Activated CD4-positive, alpha-beta T cell treated with anti-CD3 and anti-CD28 coated beads, Interleukin-10, Interleukin-2, amounts not matched to agents 100 ng/mL and 50 ng/mL, durations not matched to agents 16 hours and 8 hours (primary cell): ENCODE measurements around the gene GAB3.
"Not testable (repeated sequence)": the region's sequence is repeated elsewhere in the genome, so short reads cannot be mapped to it uniquely, and the experiment has no call there.

Source experiments
- DNase-seq: peaks from one replicate; pipeline ENCODE4 v3.0.0-alpha.2; 2020

GAB3 gene

GRCh38 chrX:154719132-154719675 is 31.7 kb downstream of the GAB3 start:
- peak; percentile 84 for DNase-seq

- DNase-seq = no peak
Measured at GRCh38 chrX:154718616-154719015, 32.3 kb downstream of the GAB3 start.

- peak; percentile 46 for DNase-seq
Measured at GRCh38 chrX:154717824-154718223, 33.1 kb downstream of the GAB3 start.

- DNase-seq = no peak
Measured at GRCh38 chrX:154715825-154716224, 35.1 kb downstream of the GAB3 start.

GRCh38 chrX:154714925-154715324 is 36.0 kb downstream of the GAB3 start:
- DNase-seq = peak; percentile 75

GRCh38 chrX:154712781-154713740 is 37.8 kb downstream of the GAB3 start:
- DNase-seq = peak; percentile 87

GRCh38 chrX:154711264-154711663 is 39.6 kb downstream of the GAB3 start:
- no peak for DNase-seq

GRCh38 chrX:154710309-154710708 is 40.6 kb downstream of the GAB3 start:
- DNase-seq = no peak

- DNase-seq = no peak
Measured at GRCh38 chrX:154698630-154699248, 52.1 kb downstream of the GAB3 start.

GRCh38 chrX:154696676-154697045 is 54.2 kb downstream of the GAB3 start:
- DNase-seq = no peak

GRCh38 chrX:154695911-154696675 is 54.8 kb downstream of the GAB3 start:
- peak; percentile 50 for DNase-seq

- DNase-seq = no peak
Measured at GRCh38 chrX:154693394-154693793, 57.5 kb downstream of the GAB3 start.

- not testable (repeated sequence) for DNase-seq
Measured at GRCh38 chrX:154690438-154690837, 60.4 kb downstream of the GAB3 start.

GRCh38 chrX:154672084-154672483 is 78.8 kb downstream of the GAB3 start:
- not testable (repeated sequence) for DNase-seq

GRCh38 chrX:154670848-154671247 is 80.0 kb downstream of the GAB3 start:
- not testable (repeated sequence) for DNase-seq

- no peak for DNase-seq
Measured at GRCh38 chrX:154661899-154662298, 89.0 kb downstream of the GAB3 start.

- DNase-seq = no peak
Measured at GRCh38 chrX:154661170-154661569, 89.7 kb downstream of the GAB3 start.

GRCh38 chrX:154660541-154660940 is 90.3 kb downstream of the GAB3 start:
- DNase-seq = peak; percentile 4

- no peak for DNase-seq
Measured at GRCh38 chrX:154658957-154659356, 91.9 kb downstream of the GAB3 start.

- no peak for DNase-seq
Measured at GRCh38 chrX:154658187-154658586, 92.7 kb downstream of the GAB3 start.

- no peak for DNase-seq
Measured at GRCh38 chrX:154657226-154657805, 93.6 kb downstream of the GAB3 start.

GRCh38 chrX:154655786-154656185 is 95.1 kb downstream of the GAB3 start:
- DNase-seq = no peak

GRCh38 chrX:154655346-154655745 is 95.5 kb downstream of the GAB3 start:
- no peak for DNase-seq
